Iris pigment epithelial cell (primary cell): ENCODE data around the gene MNT.

Experiments used
- DNase-seq: peaks from one replicate; pipeline ENCODE4 v3.0.0-alpha.2; 2011; ENCODE audit warnings: low read depth

The MNT gene

GRCh38 chr17:2415081-2415480, 14.2 kb upstream of the MNT start:
- no peak for DNase-seq

DNA sequence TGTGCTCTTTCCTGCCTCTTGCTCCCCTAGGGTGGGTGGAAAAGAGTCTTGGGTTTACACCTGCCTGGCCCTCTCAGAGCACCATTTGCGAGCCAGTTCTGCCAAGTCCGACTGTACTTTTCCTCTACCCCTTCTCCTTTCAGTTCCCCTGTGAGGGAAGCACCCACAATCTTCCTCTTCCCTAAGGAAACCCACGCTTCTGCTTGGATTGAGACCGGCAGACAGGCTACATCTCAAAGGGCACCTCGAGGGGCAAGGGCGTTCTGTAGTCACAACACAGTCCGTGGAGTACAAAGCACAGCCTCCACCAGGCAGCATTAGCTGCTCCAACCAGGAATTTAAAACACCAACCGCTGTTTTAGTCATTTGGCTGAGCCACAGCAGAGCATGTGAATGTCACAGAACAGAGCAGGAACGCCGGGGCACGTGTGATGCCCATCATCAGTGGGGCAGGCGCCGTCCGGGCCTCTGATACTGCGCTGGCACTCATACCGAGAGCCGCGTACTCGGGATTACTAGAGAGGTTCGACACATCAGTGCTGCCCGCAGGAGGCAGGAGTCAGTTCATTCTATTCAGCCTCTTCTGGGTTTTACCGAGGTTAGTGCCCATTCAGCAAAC, 13.7 kb upstream of the MNT start:
- DNase-seq, result no peak

GRCh38 chr17:2412561-2413021, 11.7 kb upstream of the MNT start:
- no peak for DNase-seq

GRCh38 chr17:2410951-2411350, 10.1 kb upstream of the MNT start:
- no peak for DNase-seq

DNA sequence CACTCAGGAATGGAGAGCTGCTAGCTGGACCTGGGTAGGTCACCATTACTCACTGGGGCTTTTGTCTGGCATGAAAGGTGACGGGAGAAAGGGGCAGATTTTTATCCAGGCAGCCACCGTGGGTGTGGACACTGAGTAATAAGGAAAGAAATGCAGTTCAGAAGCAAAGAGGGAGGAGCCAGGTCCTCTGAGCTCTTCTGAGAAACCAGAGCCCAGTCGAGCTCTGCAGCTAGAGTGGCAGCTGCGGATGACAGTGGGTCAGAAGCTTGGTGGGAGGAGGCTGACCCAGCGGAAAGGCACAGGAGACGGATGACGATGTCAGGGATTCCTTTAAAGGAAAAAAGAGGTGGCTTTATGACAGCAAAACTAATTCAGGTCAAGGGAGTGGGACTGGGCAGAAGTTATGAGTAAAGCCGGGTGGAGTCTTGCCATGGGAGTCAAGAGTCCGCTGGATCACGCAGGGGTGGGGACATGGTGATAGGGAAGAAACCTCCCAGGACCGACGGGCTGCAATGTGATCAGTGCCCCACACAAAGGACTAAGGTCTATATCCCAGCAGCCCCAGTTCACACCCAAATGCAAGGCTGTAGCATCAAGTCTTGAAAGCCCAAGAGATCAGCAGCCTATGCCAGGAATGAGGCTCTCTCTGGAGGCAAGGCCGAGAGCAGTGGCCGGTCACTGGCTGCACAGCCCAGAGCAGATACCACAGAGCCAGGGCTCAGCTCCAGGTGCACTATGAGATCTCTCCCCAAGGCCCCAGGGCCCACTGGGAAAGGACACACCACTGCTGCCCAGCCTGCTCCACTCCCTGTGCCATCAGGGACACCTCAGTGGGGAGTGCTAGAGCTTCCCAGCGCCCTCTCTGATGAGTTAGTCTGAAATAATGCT, 6.3 kb upstream of the MNT start:
- peak; percentile 93 for DNase-seq

- no peak for DNase-seq
These were observed 5.5 kb upstream of the MNT start for GRCh38 chr17:2406271-2406902.

GRCh38 chr17:2405247-2405926, 4.5 kb upstream of the MNT start:
- peak; percentile 95 for DNase-seq

DNA sequence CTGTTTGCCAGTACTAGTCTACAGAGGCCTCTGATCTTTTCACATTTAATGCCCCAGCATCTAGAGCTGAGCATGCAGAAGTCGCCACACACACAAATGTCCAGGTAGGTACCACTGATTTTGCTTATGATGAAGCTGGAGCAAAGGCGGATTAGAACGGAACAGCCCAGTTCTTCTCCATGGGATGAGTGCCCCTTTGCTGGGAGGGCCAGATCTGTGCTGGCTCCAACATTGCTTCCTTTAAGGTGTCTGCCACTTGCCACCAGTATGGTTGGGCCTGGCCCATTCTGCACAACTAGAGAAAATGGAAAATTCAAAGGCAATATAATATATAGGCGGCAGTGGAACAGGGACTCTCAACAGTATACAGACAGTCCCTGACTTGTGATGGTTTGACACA, 2.2 kb upstream of the MNT start:
- no peak for DNase-seq

- no peak for DNase-seq
These were observed 1.7 kb upstream of the MNT start for GRCh38 chr17:2402544-2402943.

- peak; percentile 100 for DNase-seq
These were observed 764 bp upstream of the MNT start for GRCh38 chr17:2401426-2402221.

GRCh38 chr17:2400474-2400866, 390 bp downstream of the MNT start:
- DNase-seq, result peak; percentile 64

GRCh38 chr17:2399572-2400473, 1.0 kb downstream of the MNT start:
- peak; percentile 97 for DNase-seq

DNA sequence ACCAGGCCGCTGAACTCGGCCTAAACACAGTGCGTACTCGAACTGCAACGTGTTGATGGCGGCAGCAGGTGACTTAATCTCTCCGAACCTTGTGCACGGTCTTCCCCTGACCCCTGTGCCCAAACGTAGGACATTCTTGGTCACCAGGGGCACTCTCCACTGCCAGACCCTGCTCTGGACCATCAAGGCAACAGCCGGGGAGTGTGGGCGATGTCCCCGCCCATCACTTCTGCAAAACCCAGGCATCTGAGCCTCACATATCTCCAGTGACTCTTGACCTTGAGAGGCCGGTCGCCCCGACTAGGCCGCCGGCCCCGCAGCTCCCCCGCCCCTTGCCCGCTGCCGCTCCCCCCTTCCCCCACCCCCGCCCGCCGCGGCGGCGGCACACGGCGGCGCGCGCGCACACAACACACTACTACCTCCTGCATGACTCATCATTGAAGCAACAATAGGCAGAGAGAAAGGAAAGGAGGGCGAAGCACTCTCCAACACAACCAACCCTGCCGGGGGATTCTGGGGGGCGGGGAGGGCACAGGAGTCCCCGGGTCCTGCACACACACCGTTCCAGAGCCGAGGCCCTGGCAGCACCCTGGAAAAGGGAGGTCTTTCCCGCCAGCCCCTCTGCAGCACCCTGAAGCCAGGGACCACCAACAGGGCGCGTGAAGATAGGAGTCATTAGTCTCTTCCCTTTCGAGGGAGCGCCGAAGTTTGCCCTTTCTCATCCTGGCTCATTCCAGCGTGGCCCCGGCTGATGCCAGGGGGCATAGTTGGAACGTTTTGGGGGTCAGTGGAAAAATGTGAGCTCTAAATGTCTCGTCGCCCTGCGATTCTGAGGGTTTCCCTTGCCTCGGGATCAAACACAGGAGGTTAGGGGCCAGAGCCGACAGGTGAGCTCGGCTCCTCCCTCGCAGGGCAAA, 1.9 kb downstream of the MNT start:
- DNase-seq, result peak; percentile 79

GRCh38 chr17:2398182-2398581, 2.7 kb downstream of the MNT start:
- no peak for DNase-seq

- DNase-seq, result no peak
These were observed 3.4 kb downstream of the MNT start for GRCh38 chr17:2397247-2398171.

DNA sequence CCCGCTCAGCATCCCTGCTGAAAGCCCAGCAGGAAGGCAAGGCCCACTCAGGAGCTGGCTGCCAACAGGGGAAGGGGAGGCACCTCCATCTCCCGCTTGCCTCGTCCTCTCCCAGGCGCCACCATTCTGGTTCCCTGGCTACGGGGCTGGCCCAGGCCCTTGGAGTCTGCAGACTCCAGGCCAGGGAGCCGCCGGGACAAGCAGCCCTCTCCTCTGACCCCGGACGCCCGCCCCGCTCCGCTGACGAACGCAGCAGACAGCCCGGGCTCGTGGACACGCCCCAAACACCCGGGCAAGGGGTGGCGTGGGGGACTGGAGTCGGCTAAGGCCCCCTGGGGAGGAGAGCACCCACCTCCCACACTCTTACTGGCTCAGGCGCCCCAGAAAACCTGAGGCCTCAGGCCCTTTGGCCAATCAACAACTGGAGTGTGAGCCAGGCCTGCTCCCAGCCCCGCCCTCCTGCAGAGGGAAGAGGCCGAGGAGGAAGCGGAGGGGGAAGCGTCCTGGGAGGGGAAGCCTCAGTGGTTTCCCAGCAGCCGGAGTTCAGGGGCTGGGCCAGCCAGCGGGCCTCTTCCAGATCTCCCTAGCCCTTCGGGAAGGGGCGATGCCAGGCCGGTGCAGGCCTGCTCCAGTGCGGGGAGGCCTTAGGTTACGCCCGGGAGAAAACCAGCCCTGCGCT, 4.2 kb downstream of the MNT start:
- peak; percentile 99 for DNase-seq

DNA sequence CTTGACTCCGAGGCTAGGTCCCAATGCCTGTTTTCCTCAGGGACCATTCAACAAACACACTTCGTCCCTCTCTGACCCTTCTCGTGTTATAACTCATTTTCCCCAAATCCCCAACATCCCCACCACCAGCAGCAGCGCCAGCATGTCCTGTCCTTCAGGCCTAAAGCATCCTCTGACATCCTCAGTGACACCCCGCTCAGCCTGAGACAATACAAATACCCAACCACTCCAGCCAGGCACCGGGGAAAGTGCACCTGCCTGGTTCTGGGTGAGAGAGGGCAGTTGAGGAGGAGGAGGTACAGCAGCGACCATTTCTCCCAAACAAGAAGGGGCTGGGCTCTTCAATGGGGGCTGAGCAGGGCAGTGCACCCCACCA, 4.7 kb downstream of the MNT start:
- DNase-seq, result no peak
